Epithelial cell of esophagus (primary cell): ENCODE measurements around the gene PABPN1L.

ENCODE experiments used
- DNase-seq: peaks from one replicate; pipeline ENCODE4 v3.0.0; 2010; ENCODE audit warnings: low read depth
- H3K4me3 ChIP-seq: 2 replicates; pipeline ENCODE4 v1.5.1; 2011; ENCODE audit warnings: mild to moderate bottlenecking, low read length, control low read depth
- CTCF ChIP-seq: IDR thresholded peaks from 2 replicates; pipeline ENCODE4 v1.5.1; 2011; ENCODE audit warnings: low read depth, mild to moderate bottlenecking, low read length, control low read depth, inconsistent platforms; ENCODE audit not compliant: insufficient read depth; ENCODE audit errors: missing control alignments

PABPN1L gene

GRCh38 chr16:88901718-88902337 lies 35.4 kb upstream of the PABPN1L start:
- H3K4me3 ChIP-seq = no peak overlapping the region
- TF ChIP-seq CTCF = no peak
- DNase-seq = no peak

GRCh38 chr16:88900662-88901052 lies 34.2 kb upstream of the PABPN1L start:
- TF ChIP-seq CTCF = no peak
- no peak overlapping the region for H3K4me3 ChIP-seq
- DNase-seq = no peak

DNA sequence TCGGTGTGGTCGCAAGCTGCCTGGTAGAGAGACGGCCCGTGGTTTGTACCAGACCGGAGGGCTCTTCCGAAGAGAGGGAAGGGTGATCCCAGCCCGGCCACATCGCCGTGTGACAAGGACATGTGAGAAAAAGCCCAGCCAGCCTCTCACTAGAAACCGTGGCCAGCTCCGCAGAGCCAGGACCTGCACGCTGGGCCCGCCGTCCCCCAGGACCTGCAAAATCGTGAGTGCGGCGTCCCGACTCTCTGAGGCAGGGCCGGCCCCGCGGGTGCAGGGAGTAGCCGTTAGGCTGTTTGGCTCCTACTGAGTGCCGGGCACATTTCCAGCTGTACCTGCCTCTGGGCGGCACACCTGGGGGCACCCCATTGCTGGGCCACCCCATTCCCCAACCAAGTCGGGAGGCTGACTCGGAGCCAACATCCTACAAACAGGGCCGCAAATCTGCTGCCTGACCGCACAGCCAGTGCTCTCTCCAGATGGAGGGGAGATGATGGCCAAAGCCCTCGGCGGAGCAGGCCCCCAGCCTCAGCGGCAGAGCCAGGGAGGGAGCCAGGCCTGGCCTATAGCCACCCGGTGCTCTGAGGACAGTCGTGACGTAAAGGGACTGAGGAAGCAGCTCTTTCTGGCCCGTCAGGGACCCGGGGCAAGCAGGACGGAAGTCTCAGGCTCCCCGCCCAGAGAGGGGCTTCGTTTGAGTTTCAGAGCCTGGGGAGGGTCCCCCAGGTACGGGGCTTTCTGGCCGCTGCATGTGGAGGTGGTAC lies 33.6 kb upstream of the PABPN1L start:
- no peak overlapping the region for H3K4me3 ChIP-seq
- TF ChIP-seq CTCF = no peak
- DNase-seq = no peak

GRCh38 chr16:88897696-88898425 lies 31.4 kb upstream of the PABPN1L start:
- no peak for DNase-seq
- TF ChIP-seq CTCF = no peak
- H3K4me3 ChIP-seq = no peak overlapping the region

GRCh38 chr16:88896238-88897070 lies 30.0 kb upstream of the PABPN1L start:
- DNase-seq = no peak
- no peak for TF ChIP-seq CTCF
- no peak overlapping the region for H3K4me3 ChIP-seq

DNA sequence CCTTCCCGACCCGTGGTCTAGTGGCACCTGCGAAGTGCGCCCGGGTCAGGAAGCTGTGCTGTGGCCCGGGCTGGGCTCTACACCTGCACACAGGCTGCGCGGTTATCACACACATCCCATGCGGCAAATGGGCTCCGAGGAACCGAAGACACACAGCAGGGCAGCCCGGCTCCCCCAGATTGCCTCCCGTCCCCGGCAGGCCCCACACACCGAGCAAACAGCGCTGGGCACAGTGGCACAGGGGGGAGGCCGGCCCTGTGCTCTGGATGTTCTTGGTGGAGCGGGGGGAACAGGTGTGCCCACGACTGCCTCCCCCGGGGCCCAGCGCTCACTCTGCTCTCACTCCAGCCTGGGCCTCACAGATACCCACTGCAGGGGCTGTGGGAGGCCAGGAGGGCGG lies 28.9 kb upstream of the PABPN1L start:
- TF ChIP-seq CTCF = no peak
- H3K4me3 ChIP-seq = no peak overlapping the region
- DNase-seq = no peak
